HepG2 (cell line): ENCODE data around the gene UTF1. TPM values are rescaled to one million over a fixed set of nuclear protein-coding genes. Genes with fewer than 3 reads are reported as not detected.

Experiments
- ATAC-seq: fragments of 200-7000 bp; cut with Tn5 transposase; 3 replicates; pipeline ENCODE4 v1.9.1; 2020; ENCODE audit warnings: mild to moderate bottlenecking, moderate library complexity
- BruUV-seq: library from RNA; stranded (reverse); fragments of 400-500 nt; replicated peaks from 2 replicates; lab custom pipeline; 2021; lab: Mats Ljungman, UMichigan
- CTCF ChIA-PET: fragments of 300-600 bp; formaldehyde crosslinking; extraction: SDS; loops from one replicate; lab custom pipeline; 2021; ENCODE audit warnings: low total read pairs, inconsistent platforms, low intra/inter-chr PET ratio; lab: Yijun Ruan, JAX
- POLR2A ChIA-PET: fragments of 350-600 bp; sonication (Branson Sonifier 250); formaldehyde crosslinking; loops from one replicate; lab custom pipeline; 2020; ENCODE audit warnings: antibody characterized with exemption, inconsistent platforms; lab: Yijun Ruan, JAX
- DNase-seq: peaks from one replicate; pipeline ENCODE4 v3.0.0-alpha.2; 2015; ENCODE audit warnings: low spot score
- FAIRE-seq: peaks from 3 replicates; lab custom pipeline; 2011; peaks lifted over from hg19 to GRCh38; lab: Jason Lieb, UNC
- H2AFZ ChIP-seq: one replicate; pipeline ENCODE4 v1.6.1; 2011; ENCODE audit warnings: low read length, inconsistent platforms
- H3K27ac ChIP-seq: fragments of 300-600 bp; 3 replicates; pipeline ENCODE4 v1.8.0; 2011; ENCODE audit warnings: mixed run types, mild to moderate bottlenecking, mixed read lengths, low read length, inconsistent platforms; ENCODE audit not compliant: insufficient read depth; ENCODE audit errors: extremely low read length
- H3K27me3 ChIP-seq, 2 experiments: fragments of 200-600 bp in 1 of 2; 2 replicates in 1 of 2; 3 replicates in 1 of 2; pipeline versions ENCODE4 v1.6.0 to v1.8.0; 2011; ENCODE audit warnings: low read length in 2 of 2, mild to moderate bottlenecking in 2 of 2, moderate library complexity in 2 of 2, inconsistent platforms in 1 of 2; ENCODE audit not compliant: insufficient read depth in 2 of 2, control insufficient read depth in 1 of 2
- H3K36me3 ChIP-seq, 2 experiments: fragments of 200-600 bp in 1 of 2; replicated peaks in 1 of 2; 2 replicates in 1 of 2; 3 replicates in 1 of 2; pipeline versions ENCODE4 v1.5.1 to v1.8.0; 2011; ENCODE audit warnings: low read length in 2 of 2, inconsistent platforms in 1 of 2; ENCODE audit not compliant: insufficient read depth in 2 of 2, control insufficient read depth in 1 of 2
- H3K4me1 ChIP-seq: 2 replicates; pipeline ENCODE4 v1.5.1; 2012; ENCODE audit warnings: low read length, inconsistent platforms; ENCODE audit not compliant: insufficient read depth
- H3K4me2 ChIP-seq: 2 replicates; pipeline ENCODE4 v1.6.0; 2011; ENCODE audit warnings: low read depth, low read length, inconsistent platforms
- H3K4me3 ChIP-seq, 3 experiments: fragments of 200-600 bp in 1 of 3; sonication (generic), shearing (Covaris generic) in 1 of 3; replicated peaks in 1 of 3; 2 replicates each; pipeline ENCODE4 v1.5.1; 2011 to 2016; ENCODE audit warnings: low read length in 3 of 3, inconsistent platforms in 2 of 3, low read depth in 2 of 3, mild to moderate bottlenecking in 2 of 3, control low read depth in 1 of 3, mixed read lengths in 1 of 3; ENCODE audit not compliant: insufficient read depth in 1 of 3
- H3K79me2 ChIP-seq: one replicate; pipeline ENCODE4 v1.6.1; 2011; ENCODE audit warnings: low read length, inconsistent platforms; ENCODE audit not compliant: insufficient read depth
- H3K9ac ChIP-seq: 2 replicates; pipeline ENCODE4 v1.6.0; 2011; ENCODE audit warnings: mild to moderate bottlenecking, low read depth, low read length, inconsistent platforms; ENCODE audit not compliant: insufficient read depth
- H3K9me3 ChIP-seq: 2 replicates; pipeline ENCODE4 v1.5.1; 2012; ENCODE audit warnings: mild to moderate bottlenecking, low read length
- H4K20me1 ChIP-seq: 2 replicates; pipeline ENCODE4 v1.6.0; 2011; ENCODE audit warnings: inconsistent platforms, mild to moderate bottlenecking, low read length, moderate library complexity; ENCODE audit not compliant: insufficient read depth
- PCBP1 ChIP-seq: fragments of 200-400 bp; formaldehyde crosslinking; IDR thresholded peaks from 2 replicates; pipeline ENCODE4 v1.6.1; 2017; ENCODE audit warnings: mild to moderate bottlenecking, low read depth, low read length, borderline replicate concordance
- RELA ChIP-seq: sonication (generic); formaldehyde crosslinking; IDR thresholded peaks from 2 replicates; pipeline ENCODE4 v1.4.0; 2020; ENCODE audit warnings: missing genetic modification reagents
- ZBTB37 ChIP-seq: sonication (generic); formaldehyde crosslinking; IDR thresholded peaks from 2 replicates; pipeline ENCODE4 v1.4.0; 2020; ENCODE audit warnings: mild to moderate bottlenecking, missing genetic modification reagents
- ZIK1 ChIP-seq: sonication (generic); formaldehyde crosslinking; IDR thresholded peaks from 2 replicates; pipeline ENCODE4 v1.5.0; 2020; ENCODE audit warnings: mild to moderate bottlenecking, low read depth, missing genetic modification reagents, borderline replicate concordance
- ZNF232 ChIP-seq: sonication (generic); formaldehyde crosslinking; IDR thresholded peaks from 2 replicates; pipeline ENCODE4 v1.4.0; 2020; ENCODE audit warnings: missing genetic modification reagents, borderline replicate concordance
- ZNF503 ChIP-seq: sonication (generic); formaldehyde crosslinking; IDR thresholded peaks from 2 replicates; pipeline ENCODE4 v1.4.0; 2020; ENCODE audit warnings: missing genetic modification reagents
- ZNF552 ChIP-seq: sonication (generic); formaldehyde crosslinking; IDR thresholded peaks from 2 replicates; pipeline ENCODE4 v1.9.0; 2022; ENCODE audit warnings: missing genetic modification reagents, mild to moderate bottlenecking, borderline replicate concordance
- ZNF660 ChIP-seq: sonication (generic); formaldehyde crosslinking; IDR thresholded peaks from 2 replicates; pipeline ENCODE4 v1.5.1; 2020; ENCODE audit warnings: mild to moderate bottlenecking, low read depth, missing genetic modification reagents, borderline replicate concordance
- ZNF672 ChIP-seq: sonication (generic); formaldehyde crosslinking; IDR thresholded peaks from 2 replicates; pipeline ENCODE4 v1.8.1; 2022; ENCODE audit warnings: missing genetic modification reagents
- WGBS: methylation state at CpG from one replicate; pipeline ENCODE4 v1.1.6; 2017; ENCODE audit warnings: low lambda C conversion rate; 5-methylcytosine and 5-hydroxymethylcytosine counted together
- in situ Hi-C: cut with HindIII; loops from 2 replicates; pipeline ENCODE4 v1.10.0; 2017; ENCODE audit warnings: low pct_unique_long_range_greater_than_20kb; ENCODE audit not compliant: extremely low pct_ligation_motif_present
- intact Hi-C: fragments of 100-400 bp; cut with micrococcal nuclease; formaldehyde crosslinking; loops from one replicate; pipeline ENCODE4 v1.10.0; 2022; ENCODE audit not compliant: unreplicated experiment
- polyA plus RNA-seq, 8 experiments: library from polyadenylated mRNA; depleted of rRNA in 3 of 8; stranded (reverse) in 7 of 8; unstranded in 1 of 8; fragments of >200 nt; fragmentation: Illumina TruSeq in 4 of 8; extraction: Trizol in 4 of 8; gene quantifications; 2 replicates each; pipeline versions ENCODE4 v1.2.1 to v1.2.3, GENCODE V29; 2011 to 2016; ENCODE audit warnings: low read depth in 4 of 8, missing spikeins in 1 of 8, mixed read lengths in 1 of 8; ENCODE audit not compliant: insufficient read depth in 1 of 8
- total RNA-seq, 5 experiments: library from RNA; depleted of rRNA; stranded (reverse); fragments of >200 nt; fragmentation: Illumina TruSeq; extraction: Trizol; gene quantifications; 2 replicates each; pipeline ENCODE4 v1.2.3, GENCODE V29; 2016; ENCODE audit warnings: low read depth in 1 of 5

The UTF1 gene
- total and polyA plus RNA-seq, 2 of the 13 experiments (the other 11 are each of a cell fraction or from before 2014, with no cell fraction given): not detected

- no peak for TF ChIP-seq ZNF232 (CRISPR knock-in tag)
- TF ChIP-seq ZNF672 (CRISPR knock-in tag): no peak
- TF ChIP-seq ZNF552 (CRISPR knock-in tag): no peak
- TF ChIP-seq ZNF503 (CRISPR knock-in tag): no peak
- TF ChIP-seq RELA (CRISPR knock-in tag): no peak
- TF ChIP-seq ZIK1 (CRISPR knock-in tag): no peak
- TF ChIP-seq PCBP1: no peak
- no peak for TF ChIP-seq ZNF660
- no peak for TF ChIP-seq ZBTB37
Observed at GRCh38 chr10:133198206-133198605, 31.8 kb upstream of the UTF1 start.

More at GRCh38 chr10:133198206-133198605, 31.8 kb upstream of the UTF1 start:
- Histone ChIP-seq H3K27me3 (peaks cover 33 to 80% of the 10 kb centered on the region in 2 experiments; a peak in 4 of 5 replicates), H3K79me2 (no peaks in the 10 kb centered on the region), H2AFZ (no peak overlapping the region), H3K4me3 (no peak overlapping the region), H4K20me1 (no peaks in the 10 kb centered on the region), H3K9ac (no peak overlapping the region), H3K27ac (no peak overlapping the region), H3K9me3 (no peaks in the 10 kb centered on the region), H3K4me2 (no peak overlapping the region), H3K36me3 (no peaks in the 10 kb centered on the region), H3K4me1 (no peaks in the 10 kb centered on the region)
- ChIA-PET CTCF (no interaction called here), POLR2A (no interaction called here)
- intact Hi-C loops (no loop called here), in situ Hi-C loops (no loop called here)
- BruUV-seq: no TSS peak
- no peak for DNase-seq
- no peak for ATAC-seq
- no peak for FAIRE-seq
- WGBS: 82% methylated on average over 4 of the region's 26 CpGs
